ENCODE measurements around the gene TNFRSF1A. TPM values are rescaled to one million over a fixed set of nuclear protein-coding genes. Genes with fewer than 3 reads are reported as not detected.

TNFRSF1A gene
- polyA plus RNA-seq, 1 donor (not counting 4 experiments of a cell fraction or from before 2014, with no cell fraction given), result 101 TPM

GRCh38 chr12:6317693-6318439 is 24.0 kb downstream of the TNFRSF1A start:
- TF ChIP-seq EZH2 (IDR thresholded peaks at IDR 0.05; ENCODE audit: low read length) (no peak), CTCF (optimal IDR thresholded peaks at IDR 0.05 in 1 of 3, IDR thresholded peaks at IDR 0.05 in 1 of 3, conservative IDR thresholded peaks at IDR 0.05 in 1 of 3; ENCODE audit: extremely low read depth in 1 of 3, insufficient read depth in 2 of 3, low read length in 3 of 3) (no peak)
- Histone ChIP-seq H3K9me3 (ENCODE audit: control insufficient read depth, low read depth, low read length) (no peaks in the 10 kb centered on the region), H3K4me3 (ENCODE audit: control insufficient read depth in 2 of 3, extremely low read depth in 1 of 3, insufficient read depth in 2 of 3, low read depth in 1 of 3, low read length in 3 of 3) (no peak overlapping the region), H3K27ac (ENCODE audit: control insufficient read depth, insufficient read depth, low read length) (no peak overlapping the region), H3K79me2 (ENCODE audit: control insufficient read depth, insufficient read depth, low read length) (no peaks in the 10 kb centered on the region), H3K27me3 (ENCODE audit: control insufficient read depth, extremely low read depth, insufficient read depth, low read length) (no peaks in the 10 kb centered on the region), H3K9ac (ENCODE audit: control insufficient read depth, extremely low read depth, insufficient read depth, low read length) (no peak overlapping the region), H3K9me1 (ENCODE audit: control insufficient read depth, extremely low read depth, insufficient read depth, low read length) (no peaks in the 10 kb centered on the region), H3K4me1 (ENCODE audit: control insufficient read depth, extremely low read depth, insufficient read depth, low read length) (peaks cover 9% of the 10 kb centered on the region), H3K4me2 (ENCODE audit: control insufficient read depth, extremely low read depth, insufficient read depth, low read depth, low read length) (no peak overlapping the region), H2AFZ (ENCODE audit: control insufficient read depth, low read length) (no peak overlapping the region), H3K36me3 (ENCODE audit: control insufficient read depth in 2 of 2, extremely low read depth in 1 of 2, insufficient read depth in 2 of 2, low read length in 2 of 2) (no peaks in the 10 kb centered on the region), H4K20me1 (ENCODE audit: control insufficient read depth, extremely low read depth, insufficient read depth, low read length) (no peaks in the 10 kb centered on the region)
- DNase-seq (ENCODE audit: low read depth, low spot score) (no peak), FAIRE-seq (no peak)
- dilution Hi-C loops (cut with MboI; ENCODE audit: extremely low pct_ligation_motif_present, low sequenced_read_pairs), result no loop called here

GRCh38 chr12:6316921-6317692 is 24.8 kb downstream of the TNFRSF1A start:
- Histone ChIP-seq H3K4me1 (ENCODE audit: control insufficient read depth, extremely low read depth, insufficient read depth, low read length) (peaks cover 15% of the 10 kb centered on the region), H3K79me2 (ENCODE audit: control insufficient read depth, insufficient read depth, low read length) (no peaks in the 10 kb centered on the region), H3K4me2 (ENCODE audit: control insufficient read depth, extremely low read depth, insufficient read depth, low read depth, low read length) (no peak overlapping the region), H4K20me1 (ENCODE audit: control insufficient read depth, extremely low read depth, insufficient read depth, low read length) (no peaks in the 10 kb centered on the region), H3K9me3 (ENCODE audit: control insufficient read depth, low read depth, low read length) (no peaks in the 10 kb centered on the region), H3K9ac (ENCODE audit: control insufficient read depth, extremely low read depth, insufficient read depth, low read length) (no peak overlapping the region), H3K4me3 (ENCODE audit: control insufficient read depth in 2 of 3, extremely low read depth in 1 of 3, insufficient read depth in 2 of 3, low read depth in 1 of 3, low read length in 3 of 3) (no peak overlapping the region), H3K27me3 (ENCODE audit: control insufficient read depth, extremely low read depth, insufficient read depth, low read length) (no peaks in the 10 kb centered on the region), H3K36me3 (ENCODE audit: control insufficient read depth in 2 of 2, extremely low read depth in 1 of 2, insufficient read depth in 2 of 2, low read length in 2 of 2) (no peaks in the 10 kb centered on the region), H3K27ac (ENCODE audit: control insufficient read depth, insufficient read depth, low read length) (no peak overlapping the region), H3K9me1 (ENCODE audit: control insufficient read depth, extremely low read depth, insufficient read depth, low read length) (no peaks in the 10 kb centered on the region), H2AFZ (ENCODE audit: control insufficient read depth, low read length) (no peak overlapping the region)
- no peak for FAIRE-seq
- dilution Hi-C loops (cut with MboI; ENCODE audit: extremely low pct_ligation_motif_present, low sequenced_read_pairs), result no loop called here
- no peak for DNase-seq (ENCODE audit: low read depth, low spot score)
- TF ChIP-seq EZH2 (IDR thresholded peaks at IDR 0.05; ENCODE audit: low read length) (no peak), CTCF (optimal IDR thresholded peaks at IDR 0.05 in 1 of 3, IDR thresholded peaks at IDR 0.05 in 1 of 3, conservative IDR thresholded peaks at IDR 0.05 in 1 of 3; ENCODE audit: extremely low read depth in 1 of 3, insufficient read depth in 2 of 3, low read length in 3 of 3) (no peak)

Measured in keratinocyte (primary cell).